HEK293 (cell line): Measurements from ENCODE around the gene EME2.

Source experiments
- CTCF ChIP-seq: fragments of 450-650 bp; formaldehyde crosslinking; IDR thresholded peaks from 2 replicates; pipeline ENCODE4 v1.5.1; 2016; ENCODE audit warnings: missing biosample characterization, missing genetic modification characterization
- YY1 ChIP-seq: fragments of 450-650 bp; formaldehyde crosslinking; IDR thresholded peaks from 2 replicates; pipeline ENCODE4 v1.5.1; 2018; ENCODE audit warnings: missing biosample characterization, missing genetic modification characterization
- ZBTB44 ChIP-seq: fragments of 450-650 bp; IDR thresholded peaks from 2 replicates; pipeline ENCODE4 v1.5.1; 2018; ENCODE audit warnings: missing biosample characterization, mild to moderate bottlenecking, missing genetic modification characterization
- ZNF580 ChIP-seq: fragments of 450-650 bp; formaldehyde crosslinking; IDR thresholded peaks from 2 replicates; pipeline ENCODE4 v1.5.1; 2016; ENCODE audit warnings: missing biosample characterization, missing genetic modification characterization
- ZNF76 ChIP-seq: fragments of 450-650 bp; formaldehyde crosslinking; IDR thresholded peaks from 2 replicates; pipeline ENCODE4; 2016; ENCODE audit warnings: low read depth, missing biosample characterization, missing genetic modification characterization, borderline replicate concordance

- TF ChIP-seq ZNF580 (tag by site-specific recombination) (no peak), CTCF (tag by site-specific recombination) (no peak), ZNF76 (tag by site-specific recombination) (no peak), ZBTB44 (no peak), YY1 (no peak)
Measured at GRCh38 chr16:1766701-1767100, 5.9 kb upstream of the EME2 start.
